Mucosa of descending colon (tissue), 3 donors: ENCODE results near the gene THUMPD3. TPM values are rescaled to one million over a fixed set of nuclear protein-coding genes. Genes with fewer than 3 reads are reported as not detected.

Experiments
- ATAC-seq: fragments of 200-7000 bp; cut with Tn5 transposase; one replicate; pipeline ENCODE4 v1.9.1; 2020; ENCODE audit warnings: mild to moderate bottlenecking, moderate library complexity
- DNase-seq, 3 donors: peaks; one replicate each; pipeline ENCODE4 v3.0.0-alpha.2; 2020
- H3K36me3 ChIP-seq: fragments of 200-600 bp; one replicate; pipeline ENCODE4 v1.8.0; 2021; ENCODE audit warnings: low read depth, mild to moderate bottlenecking
- H3K4me1 ChIP-seq: fragments of 200-600 bp; one replicate; pipeline ENCODE4 v1.8.0; 2021; ENCODE audit warnings: low read depth, mild to moderate bottlenecking
- H3K4me3 ChIP-seq: fragments of 200-600 bp; one replicate; pipeline ENCODE4 v1.8.0; 2021; ENCODE audit warnings: mild to moderate bottlenecking
- H3K9me3 ChIP-seq: fragments of 200-600 bp; one replicate; pipeline ENCODE4 v1.8.0; 2021; ENCODE audit warnings: mild to moderate bottlenecking
- CTCF ChIP-seq: fragments of 200-600 bp; IDR thresholded peaks from one replicate; pipeline ENCODE4 v1.8.0; 2022; ENCODE audit warnings: antibody characterized with exemption, mild to moderate bottlenecking
- intact Hi-C, 2 donors: fragments of 100-400 bp; cut with DNase I in 1 of 2; cut with micrococcal nuclease in 1 of 2; formaldehyde crosslinking; loops; one replicate each; pipeline versions ENCODE4 v1.11.0 to v1.11.1; 2022; cut with DNase I, micrococcal nuclease
- total RNA-seq, 3 donors: library from RNA; stranded (reverse); fragmentation: NEBNext Ultra II Directional in 2 of 3; extraction: Animal tissue kit (Norgen Biotek cat#: 25700) in 2 of 3; gene quantifications; one replicate each; pipeline versions ENCODE4 v1.2.1 to v1.2.4, GENCODE V29; 2021 to 2023
- donor health status: DM: no; HTN: no; CAD: no; lungs with moderate emphysema.
- donor health status: DM: no; HTN: no; CAD: no.
- donor health status: DM: no; HTN: yes; CAD: no.

Gene THUMPD3
- total RNA-seq, 3 donors from 2014 or later: 30.0 to 34.0 (median 31.2) TPM

- no peak for TF ChIP-seq CTCF
- Histone ChIP-seq H3K4me1 (peaks cover 19% of the 10 kb centered on the region), H3K4me3 (no peak overlapping the region), H3K9me3 (no peaks in the 10 kb centered on the region), H3K36me3 (no peaks in the 10 kb centered on the region)
- peak; percentile 75 for ATAC-seq
- DNase-seq: no peak
- intact Hi-C loops: no loop called here
These were observed 22.4 kb upstream of the THUMPD3 start for GRCh38 chr3:9340472-9340902.

DNA sequence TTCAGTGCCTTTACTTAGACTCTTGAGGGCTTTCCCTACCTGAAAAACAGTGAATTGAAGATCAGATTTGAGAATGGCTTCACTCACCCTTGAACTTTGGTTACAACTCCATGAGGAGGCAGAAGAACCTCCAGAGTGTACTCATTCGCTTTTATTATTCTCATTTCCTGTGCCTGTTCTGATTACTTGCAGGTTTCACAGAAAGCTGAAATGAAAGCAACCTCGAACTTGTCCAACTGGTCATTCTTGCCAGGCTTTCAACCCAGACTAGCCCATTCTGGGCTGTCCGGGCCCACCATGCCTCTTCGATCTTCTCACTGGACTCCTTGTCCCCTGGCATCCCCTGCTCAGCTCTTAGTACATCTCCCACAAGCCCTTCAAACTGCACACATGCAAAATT, 20.2 kb upstream of the THUMPD3 start:
- peak; percentile 82 for ATAC-seq
- H3K36me3 ChIP-seq: no peaks in the 10 kb centered on the region
- DNase-seq: peak in 1 of 3 donors; percentile 55
- intact Hi-C loops: no loop called here
- H3K4me1 ChIP-seq: peaks cover 19% of the 10 kb centered on the region
- TF ChIP-seq CTCF: no peak
- H3K9me3 ChIP-seq: no peaks in the 10 kb centered on the region
- no peak overlapping the region for H3K4me3 ChIP-seq

DNA sequence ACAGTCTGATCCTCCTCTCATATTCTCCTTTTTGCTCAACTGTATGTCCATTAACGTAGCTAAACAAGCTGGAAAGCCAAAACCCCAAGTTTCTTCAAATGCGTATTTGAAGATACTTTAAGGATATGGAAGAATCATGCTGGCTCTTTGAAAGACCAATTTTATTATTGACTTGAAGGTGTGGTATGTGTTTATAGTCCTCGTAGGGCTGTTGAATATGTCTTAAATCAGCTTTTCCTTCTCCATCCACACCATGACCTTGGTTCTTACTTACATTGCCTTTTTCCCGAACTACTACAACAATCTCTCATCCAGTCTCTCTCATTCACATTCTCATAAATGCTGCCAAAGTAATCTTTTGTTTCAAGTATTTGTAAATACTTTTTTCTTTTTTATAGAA, 19.7 kb upstream of the THUMPD3 start:
- TF ChIP-seq CTCF: no peak
- DNase-seq (no peak), ATAC-seq (peak; percentile 63)
- H3K36me3 ChIP-seq: no peaks in the 10 kb centered on the region
- peaks cover 19% of the 10 kb centered on the region for H3K4me1 ChIP-seq
- no peak overlapping the region for H3K4me3 ChIP-seq
- H3K9me3 ChIP-seq: no peaks in the 10 kb centered on the region
- intact Hi-C loops: no loop called here

GRCh38 chr3:9345041-9345440, 17.8 kb upstream of the THUMPD3 start:
- H3K4me3 ChIP-seq: no peak overlapping the region
- H3K4me1 ChIP-seq: peaks cover 19% of the 10 kb centered on the region
- H3K9me3 ChIP-seq: no peaks in the 10 kb centered on the region
- ATAC-seq (no peak), DNase-seq (no peak)
- H3K36me3 ChIP-seq: no peaks in the 10 kb centered on the region
- intact Hi-C loops: no loop called here
- no peak for TF ChIP-seq CTCF

DNA sequence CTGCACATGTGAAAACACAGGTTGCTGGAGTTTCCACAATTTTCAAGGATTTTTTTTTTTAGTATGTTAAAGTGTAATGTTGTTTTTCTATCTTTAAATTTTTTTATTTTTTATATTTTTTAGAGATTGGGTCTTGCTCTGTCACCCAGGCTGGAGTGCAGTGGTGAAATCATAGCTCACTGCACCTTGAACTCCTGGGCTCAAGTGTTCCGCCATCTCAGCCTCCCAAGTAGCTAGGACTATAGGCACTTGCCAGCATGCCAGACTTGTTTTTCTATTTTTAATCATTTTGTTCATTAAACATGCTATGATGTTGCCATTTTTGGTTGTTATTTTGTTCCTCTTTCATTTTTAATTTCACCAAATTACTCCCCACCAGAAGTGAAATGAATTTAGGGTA, 16.7 kb upstream of the THUMPD3 start:
- Histone ChIP-seq H3K9me3 (no peaks in the 10 kb centered on the region), H3K4me1 (peaks cover 13% of the 10 kb centered on the region), H3K36me3 (no peaks in the 10 kb centered on the region), H3K4me3 (no peak overlapping the region)
- no peak for DNase-seq
- intact Hi-C loops: no loop called here
- no peak for ATAC-seq
- no peak for TF ChIP-seq CTCF

GRCh38 chr3:9347081-9347480, 15.8 kb upstream of the THUMPD3 start:
- no peak for TF ChIP-seq CTCF
- ATAC-seq: no peak
- Histone ChIP-seq H3K4me1 (peaks cover 17% of the 10 kb centered on the region), H3K36me3 (no peaks in the 10 kb centered on the region), H3K4me3 (no peak overlapping the region), H3K9me3 (no peaks in the 10 kb centered on the region)
- intact Hi-C loops: no loop called here
- DNase-seq: no peak
